H1 (cell line): ENCODE results near the gene LRCH2. TPM values are rescaled to one million over a fixed set of nuclear protein-coding genes. Genes with fewer than 3 reads are reported as not detected.

Source experiments
- CTCF ChIA-PET: fragments of 300-600 bp; sonication (Branson Sonifier 250); formaldehyde crosslinking; loops from one replicate; lab custom pipeline; 2021; ENCODE audit not compliant: partially characterized antibody; lab: Charles Lee
- POLR2A ChIA-PET: fragments of 300-600 bp; sonication (Branson Sonifier 250); formaldehyde crosslinking; loops from one replicate; lab custom pipeline; 2021; ENCODE audit warnings: inconsistent platforms; ENCODE audit not compliant: partially characterized antibody; lab: Charles Lee
- DNase-seq, 2 experiments: peaks; one replicate each; pipeline versions ENCODE4 v3.0.0 to v3.0.0-alpha.2; 2010 to 2022; ENCODE audit warnings: low spot score in 2 of 2, low read depth in 1 of 2, mixed read lengths in 1 of 2
- FAIRE-seq: peaks from 2 replicates; lab custom pipeline; 2011; peaks lifted over from hg19 to GRCh38; lab: Jason Lieb, UNC
- H2AFZ ChIP-seq: 2 replicates; pipeline ENCODE4 v1.8.1; 2012; ENCODE audit warnings: low read length, inconsistent platforms
- H2AK5ac ChIP-seq: 2 replicates; pipeline ENCODE4 v1.6.1; 2013; ENCODE audit warnings: low read depth, low read length
- H2BK120ac ChIP-seq: replicated peaks from 2 replicates; pipeline ENCODE3; 2013; ENCODE audit warnings: low read depth, low read length, inconsistent platforms
- H2BK12ac ChIP-seq: 2 replicates; pipeline ENCODE4 v1.6.1; 2013; ENCODE audit warnings: low read depth, low read length
- H2BK15ac ChIP-seq: 2 replicates; pipeline ENCODE4 v1.6.1; 2013; ENCODE audit warnings: low read length
- H2BK20ac ChIP-seq: 2 replicates; pipeline ENCODE4 v1.6.1; 2013; ENCODE audit warnings: low read length
- H2BK5ac ChIP-seq: 2 replicates; pipeline ENCODE4 v1.6.1; 2013; ENCODE audit warnings: low read depth, low read length
- H3K14ac ChIP-seq: 2 replicates; pipeline ENCODE4 v1.6.1; 2013; ENCODE audit warnings: inconsistent platforms; ENCODE audit not compliant: insufficient read length
- H3K18ac ChIP-seq: 2 replicates; pipeline ENCODE4 v1.6.1; 2013; ENCODE audit warnings: low read length; ENCODE audit errors: extremely low read depth
- H3K23ac ChIP-seq: 2 replicates; pipeline ENCODE4 v1.6.1; 2013; ENCODE audit warnings: inconsistent platforms; ENCODE audit not compliant: insufficient read length
- H3K23me2 ChIP-seq: 2 replicates; pipeline ENCODE4 v1.6.1; 2013; ENCODE audit warnings: low read depth, low read length
- H3K27ac ChIP-seq: 2 replicates; pipeline ENCODE4 v1.6.1; 2011; ENCODE audit warnings: low read depth, low read length, inconsistent platforms
- H3K27me3 ChIP-seq, 4 experiments: replicated peaks in 1 of 4; 1 replicate in 1 of 4; 2 replicates in 3 of 4; pipeline versions ENCODE4 v1.6.1 to v1.8.1; 2011 to 2013; ENCODE audit warnings: low read length in 3 of 4, mild to moderate bottlenecking in 3 of 4, inconsistent platforms in 2 of 4, mixed read lengths in 2 of 4, moderate library complexity in 1 of 4; ENCODE audit not compliant: control insufficient read depth in 3 of 4, insufficient read depth in 3 of 4; ENCODE audit errors: extremely low read depth in 1 of 4
- H3K36me3 ChIP-seq, 4 experiments: 2 replicates each; pipeline versions ENCODE4 v1.6.1 to v1.8.1; 2011 to 2013; ENCODE audit warnings: mild to moderate bottlenecking in 4 of 4, low read length in 3 of 4, moderate library complexity in 2 of 4, control low read depth in 1 of 4, inconsistent platforms in 1 of 4; ENCODE audit not compliant: insufficient read depth in 4 of 4, control insufficient read depth in 2 of 4
- H3K4ac ChIP-seq: replicated peaks from 2 replicates; pipeline ENCODE3; 2013; ENCODE audit warnings: low read length, low read depth, mixed read lengths, inconsistent platforms; ENCODE audit not compliant: insufficient read length
- H3K4me1 ChIP-seq, 4 experiments: replicated peaks in 1 of 4; 1 replicate in 1 of 4; 2 replicates in 3 of 4; pipeline versions ENCODE4 v1.6.1 to v1.8.1; 2011 to 2013; ENCODE audit warnings: low read length in 3 of 4, inconsistent platforms in 2 of 4, mixed read lengths in 1 of 4; ENCODE audit not compliant: insufficient read depth in 4 of 4, control insufficient read depth in 3 of 4
- H3K4me2 ChIP-seq, 2 experiments: 2 replicates each; pipeline versions ENCODE4 v1.6.1 to v1.8.1; 2011 to 2013; ENCODE audit warnings: low read depth in 2 of 2, low read length in 2 of 2, control low read depth in 1 of 2, inconsistent platforms in 1 of 2, mild to moderate bottlenecking in 1 of 2; ENCODE audit not compliant: insufficient read depth in 1 of 2
- H3K4me3 ChIP-seq, 4 experiments: fragments of 200-600, 300-600 bp in 1 of 4; sonication (generic), shearing (Covaris generic), sonication (Bioruptor Twin) in 1 of 4; 2 replicates each; pipeline versions ENCODE4 v1.5.1 to v1.8.1; 2011 to 2016; ENCODE audit warnings: low read length in 4 of 4, low read depth in 3 of 4, control low read depth in 2 of 4, inconsistent platforms in 2 of 4, mild to moderate bottlenecking in 2 of 4, mixed read lengths in 1 of 4, moderate library complexity in 1 of 4; ENCODE audit not compliant: insufficient read depth in 2 of 4; ENCODE audit errors: extremely low read depth in 1 of 4
- H3K56ac ChIP-seq: replicated peaks from 2 replicates; pipeline ENCODE3; 2013; ENCODE audit warnings: low read depth, mild to moderate bottlenecking, mixed read lengths, low read length, inconsistent platforms; ENCODE audit not compliant: insufficient read length
- H3K79me1 ChIP-seq: 2 replicates; pipeline ENCODE4 v1.6.1; 2013; ENCODE audit warnings: low read depth, low read length, control low read depth
- H3K79me2 ChIP-seq, 2 experiments: 2 replicates each; pipeline versions ENCODE4 v1.6.1 to v1.8.1; 2012 to 2013; ENCODE audit warnings: low read length in 2 of 2, mild to moderate bottlenecking in 2 of 2, inconsistent platforms in 1 of 2; ENCODE audit not compliant: insufficient read depth in 2 of 2, control insufficient read depth in 1 of 2
- H3K9ac ChIP-seq, 4 experiments: replicated peaks in 1 of 4; 1 replicate in 1 of 4; 2 replicates in 3 of 4; pipeline versions ENCODE4 v1.6.1 to v1.8.1; 2011 to 2013; ENCODE audit warnings: low read depth in 3 of 4, low read length in 3 of 4, control low read depth in 2 of 4, mild to moderate bottlenecking in 2 of 4, moderate library complexity in 2 of 4, inconsistent platforms in 1 of 4; ENCODE audit errors: extremely low read depth in 1 of 4
- H3K9me3 ChIP-seq, 2 experiments: 2 replicates each; pipeline versions ENCODE4 v1.6.1 to v1.8.1; 2012 to 2013; ENCODE audit warnings: mild to moderate bottlenecking in 2 of 2, moderate library complexity in 2 of 2, control low read depth in 1 of 2, inconsistent platforms in 1 of 2, low read depth in 1 of 2, low read length in 1 of 2, mixed read lengths in 1 of 2; ENCODE audit not compliant: insufficient read depth in 2 of 2
- H4K20me1 ChIP-seq, 2 experiments: replicated peaks in 1 of 2; 2 replicates each; pipeline versions ENCODE3 to v1.8.1; 2011 to 2013; ENCODE audit warnings: inconsistent platforms in 2 of 2, low read length in 2 of 2, mild to moderate bottlenecking in 1 of 2; ENCODE audit not compliant: insufficient read depth in 2 of 2, control insufficient read depth in 1 of 2
- H4K5ac ChIP-seq: 2 replicates; pipeline ENCODE4 v1.6.1; 2013; ENCODE audit warnings: low read length, low read depth, mixed read lengths, inconsistent platforms; ENCODE audit not compliant: insufficient read length
- H4K8ac ChIP-seq: 2 replicates; pipeline ENCODE4 v1.8.0; 2013; ENCODE audit warnings: mild to moderate bottlenecking, moderate library complexity, low read length, inconsistent platforms; ENCODE audit not compliant: insufficient read depth; ENCODE audit errors: extremely low read depth
- H4K91ac ChIP-seq: replicated peaks from 2 replicates; pipeline ENCODE3; 2013; ENCODE audit warnings: low read length, mixed read lengths, inconsistent platforms; ENCODE audit not compliant: insufficient read length
- BRCA1 ChIP-seq: IDR thresholded peaks from 2 replicates; pipeline ENCODE4 v1.6.1; 2012; ENCODE audit warnings: low read depth, low read length, improper control_type of control experiment
- CTBP2 ChIP-seq: IDR thresholded peaks from 2 replicates; pipeline ENCODE4 v1.7.0; 2011; ENCODE audit warnings: borderline replicate concordance, mild to moderate bottlenecking, moderate library complexity, mixed read lengths, low read length; ENCODE audit not compliant: insufficient read depth, insufficient read length
- EGR1 ChIP-seq: IDR thresholded peaks from 2 replicates; pipeline ENCODE4 v1.6.1; 2011; ENCODE audit warnings: low read depth, low read length, borderline replicate concordance
- POU5F1 ChIP-seq: IDR thresholded peaks from 2 replicates; pipeline ENCODE4 v1.6.1; 2011; ENCODE audit warnings: low read depth, mild to moderate bottlenecking, low read length, moderate library complexity
- TEAD4 ChIP-seq: IDR thresholded peaks from 2 replicates; pipeline ENCODE4 v1.6.1; 2012; ENCODE audit warnings: low read depth, low read length, inconsistent platforms, mixed read lengths
- WGBS, 2 experiments: shearing (Covaris generic) in 1 of 2; methylation state at CpG; one replicate each; pipeline versions ENCODE4 v1.1.6 to v1.1.7; 2013 to 2015; ENCODE audit warnings: low lambda C conversion rate in 2 of 2, mixed read lengths in 2 of 2, inconsistent platforms in 1 of 2, low coverage in 1 of 2, missing lambda C conversion rate in 1 of 2; ENCODE audit not compliant: insufficient replicate concordance in 2 of 2, insufficient coverage in 1 of 2, insufficient read length in 1 of 2; ENCODE audit errors: extremely low coverage in 1 of 2, missing lambda C conversion rate in 1 of 2; 5-methylcytosine and 5-hydroxymethylcytosine counted together
- polyA plus RNA-seq, 7 experiments: library from polyadenylated mRNA; depleted of rRNA in 3 of 7; stranded (reverse) in 5 of 7; unstranded in 2 of 7; fragments of >200 nt in 5 of 7; fragments of 200-250 nt in 2 of 7; gene quantifications; 1 replicate in 5 of 7; 2 replicates in 1 of 7; 4 replicates in 1 of 7; pipeline versions ENCODE4 v1.2.1 to v1.2.3, GENCODE V29; 2011 to 2013; ENCODE audit warnings: missing spikeins in 2 of 7, mixed read lengths in 2 of 7
- total RNA-seq: library from RNA; stranded (reverse); fragmentation: NEBNext Ultra II Directional; extraction: Animal tissue kit (Norgen Biotek cat#: 25700); gene quantifications from 2 replicates; pipeline ENCODE4 v1.2.1, GENCODE V29; 2021
- TF ChIP-seq, protein P1 (sequence below): IDR thresholded peaks from 2 replicates; pipeline ENCODE4 v1.6.1; 2011; ENCODE audit warnings: low read depth, mild to moderate bottlenecking, low read length; ENCODE audit not compliant: insufficient read depth

Gene LRCH2
- total and polyA plus RNA-seq, 2 of the 8 experiments (the other 6 are each of a cell fraction or from before 2014, with no cell fraction given), result 1.5 to 5.5 TPM

DNA sequence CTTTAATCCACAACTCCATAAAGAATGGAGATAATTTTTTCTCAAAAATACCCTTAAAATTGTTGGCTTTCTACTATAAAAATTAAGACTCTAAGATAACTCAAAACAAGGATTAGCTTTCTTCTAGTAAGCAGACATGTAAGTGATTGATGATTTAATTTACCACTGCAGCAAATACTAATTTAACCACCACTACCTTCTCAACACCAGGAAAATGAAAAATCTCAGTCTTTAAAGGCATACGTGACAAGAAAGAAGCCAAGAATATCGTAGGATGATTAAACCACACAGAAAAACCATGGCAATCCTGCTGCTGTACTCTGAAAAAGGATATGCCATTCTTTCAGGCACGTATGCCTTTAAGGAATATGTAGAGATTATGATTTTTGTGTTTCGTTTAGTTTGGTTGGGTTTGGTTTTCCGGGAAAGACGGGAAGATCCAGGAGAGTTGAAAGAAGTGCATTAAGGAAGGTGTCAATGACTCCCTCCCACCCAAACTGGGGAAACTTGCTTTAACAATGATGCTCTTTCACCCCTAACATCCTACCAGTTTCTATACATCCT lies 881 bp downstream of the LRCH2 start:
- ChIA-PET CTCF (interaction anchor here (0.5 kb wide), 1 partner anchor 257 kb away, joined by 3 read pairs; no protein-coding TSS in a partner anchor), POLR2A (no interaction called here)
- H2BK120ac ChIP-seq, result no peak overlapping the region
- H3K27me3 ChIP-seq, result no peaks in the 10 kb centered on the region
- 25% methylated on average over 6 of the region's 6 CpGs; no CpG with 5 or more reads in 1 of the 2 experiments for whole genome bisulfite sequencing, 2 experiments
- no peak overlapping the region for H2BK12ac ChIP-seq
- H3K4ac ChIP-seq, result no peak overlapping the region
- H2BK15ac ChIP-seq, result no peak overlapping the region
- no peaks in the 10 kb centered on the region for H3K23me2 ChIP-seq
- H3K27ac ChIP-seq, result no peak overlapping the region
- no peak overlapping the region for H4K8ac ChIP-seq
- H3K4me1 ChIP-seq, result no peaks in the 10 kb centered on the region; a peak in 1 of 7 replicates
- no peaks in the 10 kb centered on the region for H3K9me3 ChIP-seq
- peak overlapping the region; percentile 65 to 75 for H3K4me2 ChIP-seq
- H2AK5ac ChIP-seq, result no peak overlapping the region
- H3K18ac ChIP-seq, result no peak overlapping the region
- H3K79me1 ChIP-seq, result no peaks in the 10 kb centered on the region
- DNase-seq (no peak), FAIRE-seq (peak; percentile 68)
- H3K36me3 ChIP-seq, result no peaks in the 10 kb centered on the region
- H2BK20ac ChIP-seq, result no peak overlapping the region
- no peak overlapping the region for H3K23ac ChIP-seq
- no peak overlapping the region for H4K5ac ChIP-seq
- H3K56ac ChIP-seq, result no peak overlapping the region
- H2AFZ ChIP-seq, result no peak overlapping the region
- H3K14ac ChIP-seq, result no peak overlapping the region
- no peak overlapping the region for H4K91ac ChIP-seq
- H3K9ac ChIP-seq, result no peak overlapping the region; a peak in 1 of 7 replicates
- H4K20me1 ChIP-seq, result no peaks in the 10 kb centered on the region
- H3K4me3 ChIP-seq, result peak overlapping the region; percentile 54 to 80 (median 64)
- H2BK5ac ChIP-seq, result no peak overlapping the region
- H3K79me2 ChIP-seq, result peaks cover 0 to 8% of the 10 kb centered on the region in 2 experiments; a peak in 2 of 4 replicates
- TF ChIP-seq BRCA1 (no peak), POU5F1 (no peak), TEAD4 (no peak), EGR1 (no peak), CTBP2 (no peak)
- TF ChIP-seq, protein P1, sequence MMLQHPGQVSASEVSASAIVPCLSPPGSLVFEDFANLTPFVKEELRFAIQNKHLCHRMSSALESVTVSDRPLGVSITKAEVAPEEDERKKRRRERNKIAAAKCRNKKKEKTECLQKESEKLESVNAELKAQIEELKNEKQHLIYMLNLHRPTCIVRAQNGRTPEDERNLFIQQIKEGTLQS, result no peak
